ENCODE data around the gene ZNF423. TPM values are rescaled to one million over a fixed set of nuclear protein-coding genes. Genes with fewer than 3 reads are reported as not detected.
"Not testable (repeated sequence)": the region's sequence is repeated elsewhere in the genome, so short reads cannot be mapped to it uniquely, and the experiment has no call there.

Gene ZNF423
- total RNA-seq, 1 donor from 2014 or later: 19.8 TPM

- Mint-ChIP-seq H3K4me1 (peaks cover 4% of the 10 kb centered on the region), H3K27ac (no peak overlapping the region), H3K9me3 (peaks cover 3% of the 10 kb centered on the region), H3K36me3 (peaks cover 4% of the 10 kb centered on the region), H3K4me3 (no peak overlapping the region), H3K27me3 (ENCODE audit: low read depth) (no peaks in the 10 kb centered on the region)
- TF ChIP-seq, protein P1, sequence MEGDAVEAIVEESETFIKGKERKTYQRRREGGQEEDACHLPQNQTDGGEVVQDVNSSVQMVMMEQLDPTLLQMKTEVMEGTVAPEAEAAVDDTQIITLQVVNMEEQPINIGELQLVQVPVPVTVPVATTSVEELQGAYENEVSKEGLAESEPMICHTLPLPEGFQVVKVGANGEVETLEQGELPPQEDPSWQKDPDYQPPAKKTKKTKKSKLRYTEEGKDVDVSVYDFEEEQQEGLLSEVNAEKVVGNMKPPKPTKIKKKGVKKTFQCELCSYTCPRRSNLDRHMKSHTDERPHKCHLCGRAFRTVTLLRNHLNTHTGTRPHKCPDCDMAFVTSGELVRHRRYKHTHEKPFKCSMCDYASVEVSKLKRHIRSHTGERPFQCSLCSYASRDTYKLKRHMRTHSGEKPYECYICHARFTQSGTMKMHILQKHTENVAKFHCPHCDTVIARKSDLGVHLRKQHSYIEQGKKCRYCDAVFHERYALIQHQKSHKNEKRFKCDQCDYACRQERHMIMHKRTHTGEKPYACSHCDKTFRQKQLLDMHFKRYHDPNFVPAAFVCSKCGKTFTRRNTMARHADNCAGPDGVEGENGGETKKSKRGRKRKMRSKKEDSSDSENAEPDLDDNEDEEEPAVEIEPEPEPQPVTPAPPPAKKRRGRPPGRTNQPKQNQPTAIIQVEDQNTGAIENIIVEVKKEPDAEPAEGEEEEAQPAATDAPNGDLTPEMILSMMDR (IDR thresholded peaks at IDR 0.05; ENCODE audit: unreplicated experiment): no peak
- DNase-seq (ENCODE audit: low spot score in 2 of 2, unreplicated experiment in 2 of 2): no peak
Observed at GRCh38 chr16:49679095-49679494, 176.8 kb downstream of the ZNF423 start.

- H3K27ac Mint-ChIP-seq; H3K4me1 Mint-ChIP-seq; H3K27me3 Mint-ChIP-seq (ENCODE audit: low read depth): not testable (repeated sequence)
Observed at GRCh38 chr16:49677661-49678060, 178.3 kb downstream of the ZNF423 start.

DNA sequence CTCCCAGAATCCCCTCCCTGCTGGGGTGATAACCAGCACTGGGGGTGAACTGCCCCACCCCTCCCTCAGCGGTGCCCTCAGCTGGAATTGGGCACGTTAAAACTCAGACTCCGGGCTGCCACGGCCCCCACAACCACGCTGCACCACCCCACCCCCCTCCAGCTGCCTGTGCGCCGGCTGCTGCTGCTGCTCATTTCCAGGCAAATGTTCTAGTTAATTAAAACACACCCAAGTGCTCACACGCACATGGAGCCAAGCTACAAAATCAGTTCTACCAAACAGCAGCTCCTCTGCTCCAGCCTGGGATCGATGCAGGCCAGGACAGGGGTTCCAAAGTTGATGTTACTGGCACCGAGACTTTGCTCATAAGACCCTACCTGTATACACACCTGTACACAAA lies 180.5 kb downstream of the ZNF423 start:
- Mint-ChIP-seq H3K27ac (no peak overlapping the region), H3K4me1 (peaks cover 7% of the 10 kb centered on the region), H3K36me3 (peaks cover 4% of the 10 kb centered on the region), H3K9me3 (peaks cover 3% of the 10 kb centered on the region), H3K27me3 (ENCODE audit: low read depth) (no peaks in the 10 kb centered on the region), H3K4me3 (no peak overlapping the region)
- TF ChIP-seq, protein P1 (IDR thresholded peaks at IDR 0.05; ENCODE audit: unreplicated experiment): no peak
- no peak for DNase-seq (ENCODE audit: low spot score in 2 of 2, unreplicated experiment in 2 of 2)

More at GRCh38 chr16:49677661-49678060, 178.3 kb downstream of the ZNF423 start:
- H3K4me3 Mint-ChIP-seq; DNase-seq (ENCODE audit: low spot score in 2 of 2, unreplicated experiment in 2 of 2); H3K9me3 Mint-ChIP-seq; H3K36me3 Mint-ChIP-seq: not testable (repeated sequence)

- DNase-seq (ENCODE audit: low spot score in 2 of 2, unreplicated experiment in 2 of 2): no peak
- peaks cover 1% of the 10 kb centered on the region for H3K36me3 Mint-ChIP-seq
- peaks cover 7% of the 10 kb centered on the region for H3K4me1 Mint-ChIP-seq
- peaks cover under 1% of the 10 kb centered on the region for H3K9me3 Mint-ChIP-seq
- TF ChIP-seq, protein P1 (IDR thresholded peaks at IDR 0.05; ENCODE audit: unreplicated experiment): no peak
- H3K4me3 Mint-ChIP-seq: no peak overlapping the region
- H3K27ac Mint-ChIP-seq: no peak overlapping the region
- no peaks in the 10 kb centered on the region for H3K27me3 Mint-ChIP-seq (ENCODE audit: low read depth)
Observed at GRCh38 chr16:49674990-49675389, 180.9 kb downstream of the ZNF423 start.

DNA sequence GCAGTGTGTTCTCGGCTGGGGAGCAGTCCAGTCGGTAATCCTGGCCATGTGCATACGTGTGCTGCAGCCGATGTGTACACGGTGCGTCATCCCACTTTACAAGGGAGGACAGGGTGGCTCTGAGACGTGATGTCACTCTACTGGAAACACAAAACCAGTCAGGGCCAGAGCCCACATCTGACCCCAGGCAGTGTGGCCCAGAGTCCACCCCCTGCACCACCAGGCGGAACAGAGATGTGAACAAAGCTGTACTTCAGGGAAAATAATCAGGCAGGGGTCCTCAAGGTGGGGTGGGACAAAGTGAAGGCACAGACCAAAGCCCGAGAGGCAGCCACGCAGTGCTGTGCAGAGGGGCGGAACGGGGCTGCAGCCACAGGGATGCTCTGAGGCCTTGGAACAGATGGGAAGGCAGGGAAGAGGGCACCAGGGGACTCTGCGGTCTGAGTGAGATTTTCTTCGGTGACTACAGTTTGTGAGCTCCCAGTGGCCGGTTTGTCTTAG lies 181.5 kb downstream of the ZNF423 start:
- H3K9me3 Mint-ChIP-seq: no peaks in the 10 kb centered on the region
- H3K27me3 Mint-ChIP-seq (ENCODE audit: low read depth): no peaks in the 10 kb centered on the region
- H3K36me3 Mint-ChIP-seq: no peaks in the 10 kb centered on the region
- H3K4me3 Mint-ChIP-seq: no peak overlapping the region
- H3K27ac Mint-ChIP-seq: no peak overlapping the region
- DNase-seq (ENCODE audit: low spot score in 2 of 2, unreplicated experiment in 2 of 2): no peak
- TF ChIP-seq, protein P1 (IDR thresholded peaks at IDR 0.05; ENCODE audit: unreplicated experiment): no peak
- peaks cover 7% of the 10 kb centered on the region for H3K4me1 Mint-ChIP-seq

- H3K27ac Mint-ChIP-seq: no peak overlapping the region
- no peak overlapping the region for H3K4me3 Mint-ChIP-seq
- TF ChIP-seq, protein P1 (IDR thresholded peaks at IDR 0.05; ENCODE audit: unreplicated experiment): no peak
- no peaks in the 10 kb centered on the region for H3K27me3 Mint-ChIP-seq (ENCODE audit: low read depth)
- H3K36me3 Mint-ChIP-seq: no peaks in the 10 kb centered on the region
- H3K9me3 Mint-ChIP-seq: no peaks in the 10 kb centered on the region
- no peak for DNase-seq (ENCODE audit: low spot score in 2 of 2, unreplicated experiment in 2 of 2)
- H3K4me1 Mint-ChIP-seq: peaks cover 7% of the 10 kb centered on the region
Observed at GRCh38 chr16:49673442-49673841, 182.5 kb downstream of the ZNF423 start.
